Measurements from ENCODE around the gene COL8A2. TPM values are rescaled to one million over a fixed set of nuclear protein-coding genes. Genes with fewer than 3 reads are reported as not detected.

COL8A2 gene
- total RNA-seq, 4 donors from 2014 or later: 43.3 to 57.8 (median 50.6) TPM

- no peak for TF ChIP-seq CTCF (IDR thresholded peaks at IDR 0.05)
- TF ChIP-seq EP300 (IDR thresholded peaks at IDR 0.05): no peak
- no peak for TF ChIP-seq POLR2A (IDR thresholded peaks at IDR 0.05)
- TF ChIP-seq POLR2AphosphoS5 (IDR thresholded peaks at IDR 0.05): no peak
- H3K36me3 ChIP-seq: peaks cover 0 to 56% of the 10 kb centered on the region in 2 donors
- 77% methylated on average over 3 of the region's 4 CpGs; no CpG with 5 or more reads in 1 of the 2 donors for WGBS, 2 donors (ENCODE audit: low coverage in 1 of 2)
- H3K4me3 ChIP-seq: no peak overlapping the region
- H3K4me1 ChIP-seq: peaks cover 0 to 69% (median 15%) of the 10 kb centered on the region in 3 donors
- H3K27ac ChIP-seq: no peak overlapping the region
- H3K27me3 ChIP-seq: peaks cover 9% of the 10 kb centered on the region
- H3K9me3 ChIP-seq: no peaks in the 10 kb centered on the region
- no peak for ATAC-seq
Observed at GRCh38 chr1:36091141-36091540, 33.9 kb downstream of the COL8A2 start.

- peak overlapping the region; percentile 60 to 93 (median 90) for H3K27ac ChIP-seq
- no peak for TF ChIP-seq CTCF (IDR thresholded peaks at IDR 0.05)
- no peak for TF ChIP-seq POLR2AphosphoS5 (IDR thresholded peaks at IDR 0.05)
- TF ChIP-seq POLR2A (IDR thresholded peaks at IDR 0.05): no peak
- peaks cover 0 to 68% (median 15%) of the 10 kb centered on the region in 3 donors for H3K4me1 ChIP-seq
- no peaks in the 10 kb centered on the region for H3K9me3 ChIP-seq
- peak overlapping the region; percentile 65 to 87 for H3K4me3 ChIP-seq
- ATAC-seq: no peak
- H3K27me3 ChIP-seq: peaks cover 20% of the 10 kb centered on the region
- H3K36me3 ChIP-seq: peaks cover 0 to 40% of the 10 kb centered on the region in 2 donors
- 4 to 6% methylated on average over 22 to 23 of the region's 32 CpGs for WGBS, 2 donors (ENCODE audit: low coverage in 1 of 2)
Observed at GRCh38 chr1:36089393-36090121, 35.5 kb downstream of the COL8A2 start.

GRCh38 chr1:36088577-36089392 lies 36.2 kb downstream of the COL8A2 start, which contains the start of gene ADPRS:
Gene ADPRS (plus strand): TSS chr1:36088892. CDS start chr1:36088905, 13 bp downstream.
- TF ChIP-seq POLR2AphosphoS5 (IDR thresholded peaks at IDR 0.05) (peak; percentile 95), EP300 (IDR thresholded peaks at IDR 0.05) (no peak), CTCF (IDR thresholded peaks at IDR 0.05) (peak in 3 of 4 experiments; percentile 98 to 100 (median 99)), POLR2A (IDR thresholded peaks at IDR 0.05) (peak; percentile 94 to 95)
- no CpG with 5 or more reads among the region's 84 CpGs for WGBS, 2 donors (ENCODE audit: low coverage in 1 of 2)
- H3K4me3 ChIP-seq: peak within 1 kb of the TSS; percentile 65 to 87
- peak; percentile 94 for ATAC-seq
- peaks cover 27% of the 10 kb centered on the region for H3K27me3 ChIP-seq
- H3K36me3 ChIP-seq: peaks cover 0 to 33% of the 10 kb centered on the region in 2 donors
- no peaks in the 10 kb centered on the region for H3K9me3 ChIP-seq
- H3K27ac ChIP-seq: peak within 1 kb of the TSS; percentile 60 to 93 (median 90)
- peaks cover 0 to 68% (median 22%) of the 10 kb centered on the region in 3 donors for H3K4me1 ChIP-seq

GRCh38 chr1:36088265-36088576 lies 36.8 kb downstream of the COL8A2 start:
- Histone ChIP-seq H3K27ac (peak overlapping the region in 3 of 4 donors; percentile 88 to 93 (median 92)), H3K4me1 (peaks cover 0 to 65% (median 23%) of the 10 kb centered on the region in 3 donors), H3K27me3 (peaks cover 29% of the 10 kb centered on the region), H3K9me3 (no peaks in the 10 kb centered on the region), H3K36me3 (peaks cover 0 to 27% of the 10 kb centered on the region in 2 donors), H3K4me3 (peak overlapping the region; percentile 65 to 87)
- ATAC-seq: no peak
- WGBS, 2 donors (ENCODE audit: low coverage in 1 of 2): 80% methylated on average over 1 of the region's 8 CpGs; no CpG with 5 or more reads in 1 of the 2 donors
- no peak for TF ChIP-seq EP300 (IDR thresholded peaks at IDR 0.05)
- TF ChIP-seq POLR2A (IDR thresholded peaks at IDR 0.05): no peak
- TF ChIP-seq CTCF (IDR thresholded peaks at IDR 0.05): no peak
- no peak for TF ChIP-seq POLR2AphosphoS5 (IDR thresholded peaks at IDR 0.05)
